Measurements from ENCODE around the gene GPATCH2L.

Gene GPATCH2L

GRCh38 chr14:76257842-76258397 is 106.2 kb downstream of the GPATCH2L start:
- DNase-seq: no peak

GRCh38 chr14:76259029-76259735 is 107.5 kb downstream of the GPATCH2L start:
- DNase-seq: no peak

- DNase-seq: no peak
Measured at GRCh38 chr14:76260749-76261148, 109.0 kb downstream of the GPATCH2L start.

GRCh38 chr14:76261371-76261811 is 109.7 kb downstream of the GPATCH2L start:
- no peak for DNase-seq

GRCh38 chr14:76262641-76263040 is 110.9 kb downstream of the GPATCH2L start:
- DNase-seq: no peak

All from T-helper 9 cell (primary cell).